ENCODE results near the gene CDH2.

Gene CDH2

DNA sequence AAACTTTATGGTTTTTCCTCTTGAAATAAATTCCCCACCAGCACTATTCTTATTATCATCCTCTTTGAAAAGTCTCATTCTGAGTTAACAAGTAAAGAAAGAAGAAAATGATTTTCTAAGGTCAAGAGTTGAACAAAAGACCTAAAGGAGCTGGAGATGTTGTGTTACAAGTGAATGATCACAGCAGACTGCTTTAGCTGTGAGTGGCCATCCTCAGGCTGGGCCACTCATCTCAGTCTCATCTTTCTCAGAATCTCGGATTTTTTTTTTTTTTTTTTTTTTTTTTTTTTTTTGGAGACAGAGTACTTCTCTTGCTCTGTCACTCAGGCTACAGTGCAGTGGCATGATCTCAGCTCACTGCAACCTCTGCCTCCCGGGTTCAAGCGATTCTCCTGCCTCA, 133.3 kb downstream of the CDH2 start:
- ATAC-seq, result no peak

DNA sequence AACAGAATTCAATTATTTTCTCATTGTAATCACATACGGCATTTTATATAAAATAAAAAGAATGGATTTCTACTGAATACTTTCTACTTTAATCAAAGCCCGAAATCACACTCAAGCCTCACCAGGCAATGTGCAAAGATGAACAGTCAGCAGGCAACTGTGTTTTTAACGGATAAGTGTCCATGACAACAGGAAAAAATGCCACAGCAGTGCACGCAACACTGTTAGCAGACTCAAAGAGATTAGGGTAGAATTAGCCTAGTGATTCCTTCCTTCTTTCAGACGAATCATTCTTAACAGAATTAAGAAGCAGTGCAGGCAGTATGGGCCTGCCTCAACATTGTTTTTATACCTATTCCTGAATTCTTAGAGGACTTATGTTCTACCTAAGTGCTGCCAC, 135.6 kb downstream of the CDH2 start:
- DNase-seq (no peak), ATAC-seq (no peak)

More for the DNA sequence above, 133.3 kb downstream of the CDH2 start:
- DNase-seq, result no peak

DNA sequence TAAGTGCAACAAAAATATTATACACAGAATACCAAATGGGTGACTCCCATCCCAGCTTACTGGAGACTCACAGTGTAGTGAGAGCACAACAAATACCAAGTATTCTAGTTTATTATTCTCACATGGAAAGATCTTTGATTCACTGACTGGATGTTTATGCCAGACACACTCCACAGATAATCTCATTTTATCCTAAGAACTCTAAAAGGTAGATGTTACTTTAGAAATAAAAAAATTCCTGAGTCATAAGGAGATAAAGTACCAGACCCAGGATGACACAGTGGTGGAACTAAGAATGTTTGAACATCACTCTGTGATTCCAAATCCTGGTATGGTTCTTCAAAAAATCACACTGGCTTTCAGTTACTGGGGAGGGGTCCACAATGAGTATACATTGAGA, 136.2 kb downstream of the CDH2 start:
- ATAC-seq (no peak), DNase-seq (no peak)

DNA sequence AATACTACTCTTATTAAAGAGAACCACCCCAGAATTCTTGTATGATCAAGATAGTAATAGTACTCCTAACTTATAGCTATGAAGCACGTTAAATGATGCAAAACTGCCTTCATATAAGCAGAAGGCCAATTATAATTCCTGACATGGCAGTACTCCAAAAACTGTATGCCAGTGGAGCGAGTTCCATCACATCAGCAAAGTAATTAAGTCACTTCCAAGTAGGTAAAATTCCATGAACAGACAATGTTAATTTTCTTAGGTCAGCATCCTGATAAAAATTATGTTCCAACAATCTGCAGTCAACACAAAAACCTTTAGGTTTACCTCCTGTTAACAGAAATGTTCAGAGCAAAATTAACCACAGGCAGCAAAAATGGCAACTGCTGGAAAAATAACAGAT, 136.7 kb downstream of the CDH2 start:
- DNase-seq (no peak), ATAC-seq (no peak)

DNA sequence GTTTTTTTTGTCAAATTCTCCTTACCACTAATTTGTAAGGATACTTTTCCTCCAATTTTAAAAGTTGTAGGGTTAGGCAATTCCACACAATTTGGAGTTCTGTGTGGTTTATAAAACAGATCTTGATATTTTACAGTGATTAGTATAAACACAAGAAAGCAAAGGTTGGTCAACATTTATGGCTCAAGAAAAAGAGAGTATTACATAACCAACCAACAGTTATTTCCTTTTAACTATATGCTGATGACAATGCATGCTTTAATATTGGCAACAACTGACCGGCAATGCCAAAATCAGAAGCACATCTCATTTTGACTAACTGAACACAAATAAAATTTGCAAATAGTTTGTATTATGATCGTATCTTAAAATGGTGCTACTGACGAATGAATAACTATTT, 137.2 kb downstream of the CDH2 start:
- no peak for DNase-seq
- no peak for ATAC-seq

DNA sequence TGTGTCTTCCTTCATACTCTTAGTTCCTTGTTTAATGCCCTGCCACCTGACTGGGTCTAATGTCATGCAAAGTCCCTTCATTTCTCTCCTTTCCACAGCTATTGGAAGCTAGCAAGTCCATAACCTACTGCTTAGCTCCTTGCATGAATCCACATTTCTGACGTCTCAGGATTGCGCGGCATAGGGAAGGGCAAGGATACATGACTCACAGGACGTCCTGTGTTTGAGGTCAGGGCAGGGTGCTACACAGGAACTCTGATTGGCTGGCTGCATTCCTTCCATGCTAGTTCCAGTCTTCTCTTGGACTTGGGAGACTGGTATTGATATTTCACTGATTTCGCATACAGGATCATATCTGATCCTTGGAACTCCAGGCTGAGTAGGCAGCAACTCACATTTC, 137.9 kb downstream of the CDH2 start:
- ATAC-seq (no peak), DNase-seq (no peak)

DNA sequence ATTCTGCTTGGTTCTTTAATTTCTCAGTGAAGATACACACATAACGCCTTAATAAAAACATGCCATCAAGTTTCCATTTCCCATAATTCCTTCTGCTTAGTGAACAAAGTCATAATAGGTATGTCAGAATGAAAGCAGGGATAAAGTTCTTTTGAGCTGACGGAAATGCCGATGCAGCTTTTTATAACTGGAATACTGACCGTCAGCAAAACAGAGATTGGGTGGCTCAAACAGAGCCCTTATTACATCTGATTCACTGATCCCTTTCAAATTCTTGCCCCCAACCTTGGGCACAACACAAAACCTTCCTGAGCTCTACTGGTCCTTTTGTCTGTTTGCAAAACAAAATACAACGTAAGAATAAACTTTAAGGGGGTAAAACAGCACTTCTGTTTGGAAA, 140.4 kb downstream of the CDH2 start:
- ATAC-seq (no peak), DNase-seq (no peak)

DNA sequence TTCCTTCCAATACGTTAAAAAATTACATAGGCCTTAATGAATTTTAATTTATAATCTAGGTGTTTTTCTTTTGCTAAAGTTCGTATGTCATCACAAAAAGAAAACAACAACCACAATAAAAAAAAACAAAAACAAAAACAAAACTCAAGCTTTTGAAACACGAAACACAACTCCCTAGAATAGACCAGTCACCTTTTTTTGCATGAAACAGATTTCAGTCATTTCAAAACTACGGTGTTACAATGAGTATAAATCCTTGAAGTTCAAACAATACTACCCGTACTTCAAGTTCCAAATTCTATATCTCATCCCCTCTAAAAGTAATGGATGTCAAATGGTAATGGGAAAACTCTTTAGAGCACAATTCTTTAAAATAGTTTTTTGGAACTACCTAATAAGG, 142.4 kb downstream of the CDH2 start:
- ATAC-seq (no peak), DNase-seq (no peak)

DNA sequence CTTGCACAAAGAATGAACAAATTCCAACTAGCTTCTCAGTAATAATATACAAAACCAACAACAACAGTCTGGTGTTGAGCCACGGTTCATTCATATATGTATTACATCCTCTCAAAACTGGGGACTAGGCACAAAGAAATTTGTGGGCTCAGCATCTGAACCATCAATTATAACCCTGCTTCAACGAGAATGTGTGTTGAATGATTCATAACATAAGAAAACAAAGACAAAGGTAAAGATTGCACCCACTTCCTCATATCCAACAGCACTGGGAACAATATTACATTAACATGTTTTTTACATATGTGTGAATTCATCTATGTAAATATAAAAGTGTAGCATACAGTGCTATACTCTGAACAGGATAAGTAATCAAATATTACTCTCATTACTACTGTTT, 144.8 kb downstream of the CDH2 start:
- ATAC-seq, result no peak
- no peak for DNase-seq

DNA sequence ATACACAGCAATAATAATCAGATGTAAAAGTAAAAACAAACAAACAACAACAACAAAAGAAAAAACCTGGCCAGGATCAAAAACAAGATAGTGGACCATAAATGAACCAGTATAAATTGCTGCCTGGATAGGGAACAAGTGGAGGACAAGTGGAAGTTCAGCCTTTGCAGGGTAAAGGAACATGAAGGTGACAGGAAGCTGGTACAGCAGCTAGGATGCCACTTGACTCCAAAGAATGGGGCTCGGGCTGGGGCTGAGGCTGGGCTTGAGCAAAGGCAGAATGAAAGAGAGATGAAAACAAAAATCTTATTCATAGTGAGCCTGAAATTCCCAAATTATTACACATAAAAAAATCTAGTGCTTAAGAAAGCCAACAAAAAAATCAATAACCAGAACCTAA, 146.5 kb downstream of the CDH2 start:
- no peak for ATAC-seq
- DNase-seq, result no peak

DNA sequence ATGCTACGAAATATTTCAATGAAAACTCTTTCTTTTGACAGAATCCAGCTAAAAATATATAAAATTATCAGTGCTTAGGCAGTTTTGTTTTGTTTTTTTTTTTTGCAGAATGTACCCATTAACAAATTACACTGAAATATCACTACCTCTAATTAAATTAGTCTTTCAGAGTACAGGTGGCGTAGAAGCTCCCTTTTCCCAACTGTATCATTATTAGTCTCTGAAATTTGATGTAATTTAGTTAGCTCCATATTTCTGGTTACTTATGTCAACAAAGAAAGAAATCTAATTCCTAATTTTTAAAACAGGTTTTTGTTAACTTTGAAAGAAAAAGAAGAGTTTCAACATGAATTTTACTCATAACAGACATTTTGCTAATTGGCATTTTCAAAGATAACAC, 149.2 kb downstream of the CDH2 start:
- DNase-seq (no peak), ATAC-seq (no peak)

DNA sequence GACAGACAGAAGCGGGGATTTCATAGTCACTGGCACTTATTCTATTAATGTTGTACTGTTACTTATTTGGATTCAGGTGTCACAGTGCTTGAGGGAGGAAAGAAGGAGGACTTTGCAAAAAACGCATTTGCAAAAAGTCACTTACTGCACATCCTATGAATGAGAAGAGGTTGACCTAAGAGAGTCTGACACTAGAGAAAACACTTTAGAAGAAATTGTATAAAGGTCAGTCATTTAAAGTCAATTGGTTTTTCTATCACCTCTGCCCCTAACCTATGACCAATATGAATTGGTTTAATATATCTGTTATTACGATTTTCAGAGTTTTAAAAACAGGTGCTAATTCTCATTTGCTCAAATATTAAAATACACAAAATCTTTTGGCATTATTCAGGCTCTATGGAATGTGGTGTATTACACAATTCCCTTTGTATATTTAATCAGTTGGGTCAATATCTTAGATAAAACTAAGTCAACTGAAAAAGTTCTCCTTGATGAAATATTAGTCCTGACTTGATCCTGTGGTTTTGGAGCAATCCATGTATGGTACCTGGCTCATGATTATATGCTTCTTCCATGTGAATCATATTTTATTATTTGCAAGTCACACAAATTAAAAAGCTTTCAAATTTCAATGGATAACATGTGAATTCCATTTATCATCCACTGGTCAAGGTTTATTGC, 157.4 kb downstream of the CDH2 start:
- ATAC-seq (no peak), DNase-seq (no peak)

DNA sequence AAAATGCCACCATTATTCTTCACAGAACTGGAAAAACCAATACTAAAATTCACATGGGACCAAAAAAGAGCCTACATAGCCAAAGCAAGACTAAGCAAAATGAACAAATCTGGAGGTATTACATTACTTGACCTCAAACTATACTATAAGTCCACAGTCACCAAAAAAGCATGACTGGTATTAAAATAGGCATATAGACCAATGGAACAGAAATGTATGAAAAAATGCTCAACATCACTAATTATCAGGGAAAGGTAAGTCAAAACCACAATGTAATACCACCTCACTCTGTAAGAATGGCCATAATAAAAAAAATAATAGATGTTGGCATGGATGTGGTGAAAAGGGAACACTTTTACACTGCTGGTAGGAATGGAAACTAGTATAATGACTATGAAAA, 158.6 kb downstream of the CDH2 start:
- DNase-seq, result no peak
- ATAC-seq, result no peak

DNA sequence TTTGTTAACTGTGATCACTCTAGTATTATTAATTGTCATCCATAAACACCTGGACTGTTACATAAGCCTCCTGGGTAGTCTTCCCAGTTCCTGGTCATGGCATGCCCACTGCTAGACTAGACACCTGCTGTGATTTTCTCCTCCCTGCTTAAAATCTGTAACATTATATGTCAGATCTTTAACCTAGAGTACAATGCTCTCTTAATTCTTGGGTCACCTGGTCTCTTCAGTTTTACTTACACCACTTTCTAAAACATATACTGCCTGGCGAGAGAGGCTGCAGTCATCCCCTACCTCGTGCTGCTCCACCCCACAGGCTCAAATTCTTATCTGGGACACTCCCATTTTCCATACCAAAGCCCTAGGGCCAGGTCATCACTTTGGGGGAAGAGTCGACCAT, 161.3 kb downstream of the CDH2 start:
- DNase-seq (no peak), ATAC-seq (no peak)

DNA sequence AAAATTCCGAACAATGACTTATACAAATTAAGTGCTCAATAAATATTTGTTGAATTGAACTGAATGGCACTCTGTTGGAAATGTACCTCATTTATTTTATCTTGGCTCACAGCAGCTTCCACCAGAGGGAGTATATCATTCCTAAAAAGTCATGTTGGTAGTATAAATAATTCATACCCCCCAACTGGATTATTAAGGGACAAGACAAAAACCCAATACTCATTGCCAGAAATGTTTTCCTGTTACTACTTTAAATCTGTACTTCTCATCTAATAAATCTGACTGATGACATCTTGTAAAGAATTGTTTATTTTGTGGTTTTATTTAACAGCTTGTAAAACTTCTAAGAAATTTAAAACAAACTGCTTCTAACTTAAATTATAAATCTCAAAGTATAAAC, 163.9 kb downstream of the CDH2 start:
- ATAC-seq, result no peak
- no peak for DNase-seq

DNA sequence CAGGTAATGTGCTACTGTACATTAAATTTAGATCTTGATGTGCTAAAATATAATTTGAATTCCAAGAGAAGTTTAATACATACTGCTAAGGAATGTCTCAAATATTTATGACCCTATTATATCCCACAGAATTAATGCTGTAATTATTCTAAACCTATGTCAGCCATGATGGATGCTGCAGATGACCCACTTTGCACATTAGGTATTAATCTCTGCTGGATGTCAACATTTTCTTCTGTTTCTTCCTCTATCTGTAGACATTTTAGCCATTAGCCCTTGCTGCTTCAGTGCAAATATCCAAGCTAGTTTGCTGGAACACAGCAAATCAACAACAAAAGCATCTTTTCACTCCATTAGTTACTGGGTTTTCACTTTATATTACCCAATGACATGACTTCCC, 164.6 kb downstream of the CDH2 start:
- ATAC-seq (no peak), DNase-seq (no peak)

DNA sequence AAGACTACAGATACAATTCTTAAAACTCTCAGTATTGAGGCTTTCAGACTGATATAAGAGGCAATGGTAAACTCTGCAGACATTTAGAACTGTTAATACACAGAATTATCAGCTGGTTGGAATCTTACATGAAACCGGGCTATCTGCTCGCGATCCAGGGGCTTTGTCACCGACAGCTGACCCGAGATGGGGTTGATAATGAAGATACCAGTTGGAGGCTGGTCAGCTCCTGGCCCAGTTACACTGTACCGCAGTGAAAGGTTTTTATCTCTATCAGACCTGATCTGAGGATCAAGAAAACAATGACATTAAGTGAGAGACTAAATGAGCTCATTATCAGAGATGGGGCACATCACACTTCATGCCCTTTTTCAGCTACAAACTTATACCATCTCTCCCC, 167.3 kb downstream of the CDH2 start:
- ATAC-seq, result no peak

DNA sequence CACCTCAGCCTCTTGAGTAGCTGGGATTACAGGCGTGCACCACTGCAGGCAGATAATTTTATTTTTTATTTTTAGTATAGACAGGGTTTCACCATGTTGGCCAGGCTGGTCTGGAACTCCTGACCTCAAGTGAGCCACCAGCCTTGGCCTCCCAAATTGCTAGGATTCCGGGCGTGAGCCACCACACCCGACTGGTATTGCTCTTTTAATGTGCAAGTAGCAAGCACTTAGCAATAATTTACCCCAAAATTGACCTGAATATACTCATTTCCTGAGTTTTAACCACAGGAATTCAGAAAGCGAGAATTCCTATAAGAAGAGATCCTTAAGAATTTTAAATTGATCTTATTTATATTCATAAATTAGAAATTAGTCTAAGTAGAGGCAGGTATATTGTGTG, 169.1 kb downstream of the CDH2 start:
- no peak for ATAC-seq
- no peak for DNase-seq

More for the DNA sequence above, 167.3 kb downstream of the CDH2 start:
- no peak for DNase-seq

DNA sequence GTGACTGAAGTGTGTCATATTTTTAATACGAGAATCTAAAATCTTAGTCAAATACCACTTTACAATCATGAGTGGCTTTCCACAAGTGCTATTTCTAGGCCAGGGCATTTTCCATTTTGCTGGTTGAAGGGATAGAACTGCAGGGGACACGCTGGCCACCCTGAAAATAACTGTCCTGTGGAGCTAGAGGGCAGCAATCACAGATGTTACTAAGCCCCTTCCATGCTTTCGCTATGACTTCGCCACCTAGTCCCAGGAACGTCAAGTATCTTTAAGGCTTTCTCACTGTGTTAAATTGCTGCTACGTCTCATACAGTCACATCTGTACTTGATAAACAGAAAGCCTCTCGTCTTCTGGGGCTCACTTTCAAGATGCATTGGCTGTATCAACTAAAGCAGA, 171.8 kb downstream of the CDH2 start:
- ATAC-seq (no peak), DNase-seq (no peak)

DNA sequence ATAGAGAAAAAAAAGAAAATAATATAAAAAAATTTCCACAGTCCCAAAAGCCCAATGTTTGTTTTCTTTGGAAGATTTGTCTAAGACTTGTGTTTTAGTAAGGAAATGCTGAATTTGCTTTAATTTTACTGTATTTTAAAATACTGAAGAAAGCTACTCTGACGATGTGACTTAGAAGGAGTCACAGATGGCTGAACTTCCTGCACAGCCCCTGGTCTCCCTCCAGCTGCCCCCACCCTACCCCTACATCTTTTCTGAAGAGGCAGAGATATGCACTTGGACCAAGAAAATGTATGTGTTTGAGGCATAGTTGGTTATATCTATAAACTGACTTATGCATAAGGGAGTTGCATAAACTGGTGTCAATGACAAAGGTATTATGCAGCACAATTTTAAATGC, 172.3 kb downstream of the CDH2 start:
- DNase-seq (no peak), ATAC-seq (no peak)

DNA sequence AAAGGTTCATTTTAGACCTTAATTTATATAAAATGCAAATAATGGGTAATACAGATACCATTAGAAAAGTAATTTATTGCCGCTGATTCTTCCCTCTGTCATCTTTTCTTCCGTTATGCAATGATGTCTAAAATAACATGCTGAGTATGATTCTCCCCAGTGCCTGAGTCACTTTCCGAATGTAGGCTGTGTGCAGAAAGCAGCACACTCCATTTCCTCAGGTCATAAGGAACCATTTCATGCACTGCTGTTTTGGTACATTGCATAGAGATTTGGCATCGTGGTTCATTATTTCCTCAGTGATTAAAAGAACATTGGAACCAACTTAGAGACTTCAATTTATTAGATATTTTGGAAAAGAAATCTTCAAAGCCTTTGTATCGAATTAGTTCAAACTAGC, 173.5 kb downstream of the CDH2 start:
- DNase-seq, result no peak
- ATAC-seq, result no peak

DNA sequence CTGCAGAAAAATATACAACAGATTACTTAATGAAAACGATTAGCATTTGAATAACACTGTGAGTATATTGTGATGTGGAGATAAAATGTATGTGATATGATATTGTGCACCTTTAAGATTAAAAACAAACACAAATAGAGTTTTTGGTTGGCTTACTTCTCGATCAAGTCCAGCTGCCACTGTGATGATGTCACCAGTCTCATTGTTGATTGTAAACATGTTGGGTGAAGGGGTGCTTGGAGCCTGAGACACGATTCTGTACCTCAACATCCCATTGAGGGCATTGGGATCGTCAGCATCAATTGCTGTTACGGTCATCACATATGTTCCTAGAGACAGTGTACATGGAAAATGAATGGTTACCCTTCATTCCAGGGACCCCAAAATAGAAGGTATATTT, 174.1 kb downstream of the CDH2 start:
- ATAC-seq (no peak), DNase-seq (no peak)

DNA sequence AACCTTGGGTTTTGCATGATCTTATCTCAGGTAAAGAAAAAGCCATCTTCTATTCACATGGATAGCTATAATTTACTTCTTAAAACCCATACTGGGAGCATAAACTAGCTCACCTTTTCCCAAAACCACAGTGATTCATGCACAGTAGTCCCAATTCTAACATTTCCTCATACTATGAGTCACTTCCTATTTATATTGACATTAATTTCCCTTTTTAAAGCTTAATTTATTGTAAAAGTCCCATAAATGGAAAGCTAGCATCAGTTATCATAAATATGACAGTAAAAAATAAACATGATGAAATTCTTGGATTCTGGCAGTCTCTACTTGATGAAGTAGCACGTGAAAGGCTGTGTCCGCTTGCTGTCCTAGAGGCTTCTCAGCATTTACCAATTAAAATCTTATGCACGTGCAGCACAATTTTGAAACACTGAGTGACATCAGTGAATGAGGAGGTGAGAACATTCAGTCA, 180.1 kb downstream of the CDH2 start:
- DNase-seq (no peak), ATAC-seq (no peak)

DNA sequence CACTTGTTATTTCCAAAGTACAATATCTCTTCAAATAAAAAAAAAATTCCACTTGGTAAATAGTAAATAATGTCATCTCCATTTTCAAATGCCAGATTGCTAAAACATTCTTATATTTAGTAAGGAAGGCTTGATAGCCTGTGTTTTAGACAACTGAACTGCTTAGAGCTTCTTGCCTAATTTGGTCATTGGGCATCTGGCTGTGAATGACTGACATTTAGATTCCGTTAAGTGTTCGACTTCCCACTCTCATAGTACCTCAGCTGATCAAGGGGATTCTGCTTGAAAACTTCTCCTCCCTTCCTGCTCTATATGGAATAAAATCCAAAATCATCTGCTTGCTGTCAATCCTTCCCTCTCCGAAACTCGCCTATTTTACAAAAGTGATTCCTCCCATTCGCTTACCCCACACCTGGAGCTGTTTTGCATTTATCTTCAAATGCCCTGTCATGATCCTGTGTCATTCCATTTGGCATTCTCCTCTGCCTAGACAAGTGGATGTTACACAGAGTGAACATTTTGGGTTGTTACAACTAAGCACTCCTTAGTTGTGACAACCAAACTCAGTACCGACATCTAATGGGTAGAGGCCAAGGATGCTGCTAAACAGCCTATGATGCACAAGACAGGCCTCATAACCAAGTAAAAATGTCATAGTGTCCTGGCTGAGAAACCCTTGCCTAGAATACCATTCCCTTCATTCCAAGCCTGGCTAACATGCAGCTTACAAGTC, 181.0 kb downstream of the CDH2 start:
- DNase-seq (no peak), ATAC-seq (no peak)

All from stimulated activated naive CD8-positive, alpha-beta T cell treated with anti-CD3 and anti-CD28 coated beads, Interleukin-15, Interleukin-2, amounts not matched to agents 100 U/mL and 50 U/mL, for 24 hours (primary cell).